ENCODE data around the gene DCUN1D5.
A peak's percentile ranks its signal among the peaks of the same experiment; 100 is the strongest.
"Not testable (repeated sequence)": the region's sequence is repeated elsewhere in the genome, so short reads cannot be mapped to it uniquely, and the experiment has no call there.

The DCUN1D5 gene

GRCh38 chr11:103029401-103029800, 62.6 kb downstream of the DCUN1D5 start:
- no peaks in the 10 kb centered on the region for H3K27me3 ChIP-seq (ENCODE audit: control insufficient read depth in 1 of 2, insufficient read depth in 1 of 2, low read length in 2 of 2)
- no peak overlapping the region for H3K14ac ChIP-seq (ENCODE audit: low read length in 2 of 2)
- H2AK5ac ChIP-seq (ENCODE audit: low read length, severe bottlenecking) = no peak overlapping the region
- H2BK120ac ChIP-seq (ENCODE audit: low read depth, low read length) = no peak overlapping the region
- no peak overlapping the region for H2BK15ac ChIP-seq (ENCODE audit: low read depth, poor library complexity, severe bottlenecking)
- no peak overlapping the region for H2BK5ac ChIP-seq (ENCODE audit: low read depth, low read length, poor library complexity, severe bottlenecking)
- H3K4me3 ChIP-seq (ENCODE audit: insufficient read depth in 1 of 2, low read depth in 1 of 2, low read length in 2 of 2) = no peak overlapping the region
- no peaks in the 10 kb centered on the region for H3K36me3 ChIP-seq (ENCODE audit: control insufficient read depth in 1 of 2, insufficient read depth in 2 of 2, low read depth in 1 of 2, low read length in 2 of 2)
- no peak for DNase-seq
- WGBS = no CpG with 5 or more reads among the region's 2 CpGs
- H3K9ac ChIP-seq (ENCODE audit: low read length) = no peak overlapping the region
- no peak overlapping the region for H3K18ac ChIP-seq (ENCODE audit: low read depth in 1 of 2, low read length in 2 of 2)
- H2BK12ac ChIP-seq (ENCODE audit: low read length in 2 of 2) = no peak overlapping the region
- H4K91ac ChIP-seq (ENCODE audit: low read length) = no peak overlapping the region
- no peaks in the 10 kb centered on the region for H3K79me1 ChIP-seq (replicated peaks; ENCODE audit: low read length, poor library complexity, severe bottlenecking)
- no peak overlapping the region for H3K4me2 ChIP-seq (ENCODE audit: low read length, poor library complexity, severe bottlenecking)
- H3K4me1 ChIP-seq (ENCODE audit: control insufficient read depth, insufficient read depth, low read depth, low read length) = peaks cover 2% of the 10 kb centered on the region
- no peak overlapping the region for H4K8ac ChIP-seq (ENCODE audit: low read length)
- no peak overlapping the region for H3K4ac ChIP-seq (ENCODE audit: low read depth in 1 of 2, low read length in 2 of 2)
- no peak overlapping the region for H3K23ac ChIP-seq (ENCODE audit: low read length in 2 of 2)
- H3K9me3 ChIP-seq (ENCODE audit: control insufficient read depth, low read length) = no peaks in the 10 kb centered on the region
- no peak overlapping the region for H3K27ac ChIP-seq (ENCODE audit: low read length, poor library complexity, severe bottlenecking)
- no peak overlapping the region for H2AFZ ChIP-seq (ENCODE audit: low read depth, low read length)

- not testable (repeated sequence) for H4K8ac ChIP-seq (ENCODE audit: low read length); H3K79me1 ChIP-seq (replicated peaks; ENCODE audit: low read length, poor library complexity, severe bottlenecking); H3K14ac ChIP-seq (ENCODE audit: low read length in 2 of 2); H4K91ac ChIP-seq (ENCODE audit: low read length); H3K4me3 ChIP-seq (ENCODE audit: insufficient read depth in 1 of 2, low read depth in 1 of 2, low read length in 2 of 2); H2BK5ac ChIP-seq (ENCODE audit: low read depth, low read length, poor library complexity, severe bottlenecking); H2BK120ac ChIP-seq (ENCODE audit: low read depth, low read length); H2BK12ac ChIP-seq (ENCODE audit: low read length in 2 of 2); H2BK15ac ChIP-seq (ENCODE audit: low read depth, poor library complexity, severe bottlenecking); H2AFZ ChIP-seq (ENCODE audit: low read depth, low read length); H3K4me1 ChIP-seq (ENCODE audit: control insufficient read depth, insufficient read depth, low read depth, low read length); H3K4me2 ChIP-seq (ENCODE audit: low read length, poor library complexity, severe bottlenecking); H3K9ac ChIP-seq (ENCODE audit: low read length); H3K9me3 ChIP-seq (ENCODE audit: control insufficient read depth, low read length); H3K27ac ChIP-seq (ENCODE audit: low read length, poor library complexity, severe bottlenecking); DNase-seq; H3K36me3 ChIP-seq (ENCODE audit: control insufficient read depth in 1 of 2, insufficient read depth in 2 of 2, low read depth in 1 of 2, low read length in 2 of 2); H3K23ac ChIP-seq (ENCODE audit: low read length in 2 of 2); H3K27me3 ChIP-seq (ENCODE audit: control insufficient read depth in 1 of 2, insufficient read depth in 1 of 2, low read length in 2 of 2); H3K18ac ChIP-seq (ENCODE audit: low read depth in 1 of 2, low read length in 2 of 2); H3K4ac ChIP-seq (ENCODE audit: low read depth in 1 of 2, low read length in 2 of 2); H2AK5ac ChIP-seq (ENCODE audit: low read length, severe bottlenecking)
- WGBS = 90% methylated on average over 2 of the region's 7 CpGs
Observed at GRCh38 chr11:103028304-103029020, 63.5 kb downstream of the DCUN1D5 start.

GRCh38 chr11:103024086-103024485, 67.9 kb downstream of the DCUN1D5 start:
- Histone ChIP-seq H3K9ac (ENCODE audit: low read length) (no peak overlapping the region), H3K9me3 (ENCODE audit: control insufficient read depth, low read length) (no peaks in the 10 kb centered on the region), H3K36me3 (ENCODE audit: control insufficient read depth in 1 of 2, insufficient read depth in 2 of 2, low read depth in 1 of 2, low read length in 2 of 2) (no peaks in the 10 kb centered on the region), H3K27ac (ENCODE audit: low read length, poor library complexity, severe bottlenecking) (peak overlapping the region; percentile 76), H3K4me1 (ENCODE audit: control insufficient read depth, insufficient read depth, low read depth, low read length) (peaks cover 2% of the 10 kb centered on the region), H3K27me3 (ENCODE audit: control insufficient read depth in 1 of 2, insufficient read depth in 1 of 2, low read length in 2 of 2) (no peaks in the 10 kb centered on the region), H3K4me3 (ENCODE audit: insufficient read depth in 1 of 2, low read depth in 1 of 2, low read length in 2 of 2) (no peak overlapping the region), H3K18ac (ENCODE audit: low read depth in 1 of 2, low read length in 2 of 2) (no peak overlapping the region), H2BK120ac (ENCODE audit: low read depth, low read length) (no peak overlapping the region), H4K91ac (ENCODE audit: low read length) (no peak overlapping the region), H3K23ac (ENCODE audit: low read length in 2 of 2) (no peak overlapping the region), H3K79me1 (replicated peaks; ENCODE audit: low read length, poor library complexity, severe bottlenecking) (no peaks in the 10 kb centered on the region), H3K14ac (ENCODE audit: low read length in 2 of 2) (no peak overlapping the region), H4K8ac (ENCODE audit: low read length) (no peak overlapping the region), H2BK5ac (ENCODE audit: low read depth, low read length, poor library complexity, severe bottlenecking) (no peak overlapping the region), H2BK12ac (ENCODE audit: low read length in 2 of 2) (no peak overlapping the region), H2AK5ac (ENCODE audit: low read length, severe bottlenecking) (no peak overlapping the region), H2BK15ac (ENCODE audit: low read depth, poor library complexity, severe bottlenecking) (no peak overlapping the region), H3K4ac (ENCODE audit: low read depth in 1 of 2, low read length in 2 of 2) (no peak overlapping the region), H3K4me2 (ENCODE audit: low read length, poor library complexity, severe bottlenecking) (no peak overlapping the region), H2AFZ (ENCODE audit: low read depth, low read length) (no peak overlapping the region)
- 74% methylated on average over 3 of the region's 3 CpGs for WGBS
- DNase-seq = no peak

- H3K4me2 ChIP-seq (ENCODE audit: low read length, poor library complexity, severe bottlenecking) = no peak overlapping the region
- no peak overlapping the region for H3K9ac ChIP-seq (ENCODE audit: low read length)
- H3K36me3 ChIP-seq (ENCODE audit: control insufficient read depth in 1 of 2, insufficient read depth in 2 of 2, low read depth in 1 of 2, low read length in 2 of 2) = no peaks in the 10 kb centered on the region
- H3K18ac ChIP-seq (ENCODE audit: low read depth in 1 of 2, low read length in 2 of 2) = no peak overlapping the region
- H2BK120ac ChIP-seq (ENCODE audit: low read depth, low read length) = no peak overlapping the region
- no peak overlapping the region for H3K23ac ChIP-seq (ENCODE audit: low read length in 2 of 2)
- no peak overlapping the region for H4K91ac ChIP-seq (ENCODE audit: low read length)
- DNase-seq = no peak
- no peak overlapping the region for H4K8ac ChIP-seq (ENCODE audit: low read length)
- no peak overlapping the region for H2AFZ ChIP-seq (ENCODE audit: low read depth, low read length)
- H3K27me3 ChIP-seq (ENCODE audit: control insufficient read depth in 1 of 2, insufficient read depth in 1 of 2, low read length in 2 of 2) = no peaks in the 10 kb centered on the region
- H2AK5ac ChIP-seq (ENCODE audit: low read length, severe bottlenecking) = no peak overlapping the region
- H2BK15ac ChIP-seq (ENCODE audit: low read depth, poor library complexity, severe bottlenecking) = no peak overlapping the region
- no peaks in the 10 kb centered on the region for H3K9me3 ChIP-seq (ENCODE audit: control insufficient read depth, low read length)
- H2BK5ac ChIP-seq (ENCODE audit: low read depth, low read length, poor library complexity, severe bottlenecking) = no peak overlapping the region
- H3K14ac ChIP-seq (ENCODE audit: low read length in 2 of 2) = no peak overlapping the region
- no peak overlapping the region for H3K4me3 ChIP-seq (ENCODE audit: insufficient read depth in 1 of 2, low read depth in 1 of 2, low read length in 2 of 2)
- peak overlapping the region; percentile 53 for H3K27ac ChIP-seq (ENCODE audit: low read length, poor library complexity, severe bottlenecking)
- H2BK12ac ChIP-seq (ENCODE audit: low read length in 2 of 2) = peak overlapping the region in 1 of 2 experiments; percentile 11
- WGBS = 100% methylated on average over 1 of the region's 1 CpG
- no peaks in the 10 kb centered on the region for H3K79me1 ChIP-seq (replicated peaks; ENCODE audit: low read length, poor library complexity, severe bottlenecking)
- H3K4ac ChIP-seq (ENCODE audit: low read depth in 1 of 2, low read length in 2 of 2) = no peak overlapping the region
- peaks cover 3% of the 10 kb centered on the region for H3K4me1 ChIP-seq (ENCODE audit: control insufficient read depth, insufficient read depth, low read depth, low read length)
Observed at GRCh38 chr11:103016031-103016430, 75.9 kb downstream of the DCUN1D5 start.

Data from mesenchymal stem cell (in vitro differentiated cells and primary cell).